Measurements from ENCODE around the gene ZNF638. TPM values are rescaled to one million over a fixed set of nuclear protein-coding genes. Genes with fewer than 3 reads are reported as not detected.

Gene ZNF638
- total RNA-seq, 3 donors from 2014 or later (not counting 1 experiment from before 2014, with no cell fraction given): 104 to 126 (median 113) TPM

- DNase-seq: no peak
- H3K9me3 ChIP-seq (ENCODE audit: control insufficient read depth, insufficient read depth, low read length): no peaks in the 10 kb centered on the region
- ATAC-seq: no peak
- H3K36me3 ChIP-seq (ENCODE audit: control insufficient read depth, insufficient read depth, low read length): no peaks in the 10 kb centered on the region
- 96% methylated on average over 3 of the region's 5 CpGs for WGBS (ENCODE audit: insufficient coverage)
- Mint-ChIP-seq H3K9me3 (no peaks in the 10 kb centered on the region), H3K27me3 (ENCODE audit: low read depth in 2 of 2) (peaks cover 24 to 58% of the 10 kb centered on the region in 2 donors), H3K4me3 (no peak overlapping the region), H3K4me1 (no peaks in the 10 kb centered on the region), H3K27ac (no peak overlapping the region), H3K36me3 (no peaks in the 10 kb centered on the region)
- H3K4me3 ChIP-seq (ENCODE audit: low read length): no peak overlapping the region
- intact Hi-C loops (cut with micrococcal nuclease): no loop called here
- peaks cover 9% of the 10 kb centered on the region for H3K27me3 ChIP-seq (ENCODE audit: control insufficient read depth, insufficient read depth, low read length)
- no peak overlapping the region for H3K27ac ChIP-seq (ENCODE audit: low read length)
- TF ChIP-seq CTCF (IDR thresholded peaks at IDR 0.05): no peak
- H3K4me1 ChIP-seq (ENCODE audit: control insufficient read depth, insufficient read depth, low read length): no peaks in the 10 kb centered on the region
These were observed 48.5 kb upstream of the ZNF638 start for GRCh38 chr2:71283131-71283530.

GRCh38 chr2:71285706-71286105 is 45.9 kb upstream of the ZNF638 start:
- DNase-seq: no peak
- peaks cover 3% of the 10 kb centered on the region for H3K27me3 ChIP-seq (ENCODE audit: control insufficient read depth, insufficient read depth, low read length)
- no peak overlapping the region for H3K4me3 ChIP-seq (ENCODE audit: low read length)
- TF ChIP-seq CTCF (IDR thresholded peaks at IDR 0.05): no peak
- Mint-ChIP-seq H3K27ac (no peak overlapping the region), H3K4me1 (peaks cover 6 to 7% of the 10 kb centered on the region in 2 donors), H3K36me3 (no peaks in the 10 kb centered on the region), H3K9me3 (no peaks in the 10 kb centered on the region), H3K27me3 (ENCODE audit: low read depth in 2 of 2) (peaks cover 14 to 39% of the 10 kb centered on the region in 2 donors), H3K4me3 (no peak overlapping the region)
- no peaks in the 10 kb centered on the region for H3K4me1 ChIP-seq (ENCODE audit: control insufficient read depth, insufficient read depth, low read length)
- 83% methylated on average over 2 of the region's 2 CpGs for WGBS (ENCODE audit: insufficient coverage)
- ATAC-seq: no peak
- intact Hi-C loops (cut with micrococcal nuclease): no loop called here
- H3K36me3 ChIP-seq (ENCODE audit: control insufficient read depth, insufficient read depth, low read length): no peaks in the 10 kb centered on the region
- no peaks in the 10 kb centered on the region for H3K9me3 ChIP-seq (ENCODE audit: control insufficient read depth, insufficient read depth, low read length)
- no peak overlapping the region for H3K27ac ChIP-seq (ENCODE audit: low read length)

GRCh38 chr2:71291398-71291797 is 40.2 kb upstream of the ZNF638 start:
- TF ChIP-seq CTCF (IDR thresholded peaks at IDR 0.05): no peak
- WGBS (ENCODE audit: insufficient coverage): 87% methylated on average over 4 of the region's 4 CpGs
- no peak overlapping the region for H3K4me3 Mint-ChIP-seq
- no peaks in the 10 kb centered on the region for H3K36me3 Mint-ChIP-seq
- H3K27ac Mint-ChIP-seq: no peak overlapping the region
- Histone ChIP-seq H3K27ac (ENCODE audit: low read length) (no peak overlapping the region), H3K4me1 (ENCODE audit: control insufficient read depth, insufficient read depth, low read length) (no peaks in the 10 kb centered on the region), H3K9me3 (ENCODE audit: control insufficient read depth, insufficient read depth, low read length) (no peaks in the 10 kb centered on the region), H3K36me3 (ENCODE audit: control insufficient read depth, insufficient read depth, low read length) (no peaks in the 10 kb centered on the region), H3K27me3 (ENCODE audit: control insufficient read depth, insufficient read depth, low read length) (no peaks in the 10 kb centered on the region), H3K4me3 (ENCODE audit: low read length) (no peak overlapping the region)
- DNase-seq: no peak
- H3K27me3 Mint-ChIP-seq (ENCODE audit: low read depth in 2 of 2): no peaks in the 10 kb centered on the region
- H3K9me3 Mint-ChIP-seq: no peaks in the 10 kb centered on the region
- intact Hi-C loops (cut with micrococcal nuclease): loop anchor here (5.0 kb wide), 1 partner anchor 41 kb away; the partner anchor contains the start of gene ZNF638
- peaks cover 6 to 7% of the 10 kb centered on the region in 2 donors for H3K4me1 Mint-ChIP-seq
- no peak for ATAC-seq

- intact Hi-C loops (cut with micrococcal nuclease): loop anchor here (5.0 kb wide), 1 partner anchor 40 kb away; the partner anchor contains the start of gene ZNF638
- no peaks in the 10 kb centered on the region for H3K27me3 Mint-ChIP-seq (ENCODE audit: low read depth in 2 of 2)
- H3K4me3 Mint-ChIP-seq: no peak overlapping the region
- Histone ChIP-seq H3K4me1 (ENCODE audit: control insufficient read depth, insufficient read depth, low read length) (no peaks in the 10 kb centered on the region), H3K36me3 (ENCODE audit: control insufficient read depth, insufficient read depth, low read length) (no peaks in the 10 kb centered on the region), H3K4me3 (ENCODE audit: low read length) (no peak overlapping the region), H3K9me3 (ENCODE audit: control insufficient read depth, insufficient read depth, low read length) (no peaks in the 10 kb centered on the region), H3K27me3 (ENCODE audit: control insufficient read depth, insufficient read depth, low read length) (no peaks in the 10 kb centered on the region), H3K27ac (ENCODE audit: low read length) (no peak overlapping the region)
- WGBS (ENCODE audit: insufficient coverage): no CpG with 5 or more reads among the region's 1 CpG
- H3K9me3 Mint-ChIP-seq: no peaks in the 10 kb centered on the region
- no peak for TF ChIP-seq CTCF (IDR thresholded peaks at IDR 0.05)
- no peak overlapping the region for H3K27ac Mint-ChIP-seq
- DNase-seq (no peak), ATAC-seq (no peak)
- H3K36me3 Mint-ChIP-seq: no peaks in the 10 kb centered on the region
- H3K4me1 Mint-ChIP-seq: peaks cover 6 to 7% of the 10 kb centered on the region in 2 donors
These were observed 39.4 kb upstream of the ZNF638 start for GRCh38 chr2:71292159-71292558.

All from natural killer cell (primary cell).